Measurements from ENCODE around the gene S1PR2.
"Not testable (repeated sequence)": the region's sequence is repeated elsewhere in the genome, so short reads cannot be mapped to it uniquely, and the experiment has no call there.

The S1PR2 gene

GRCh38 chr19:10223488-10224213 is 7.5 kb downstream of the S1PR2 start:
- DNase-seq (ENCODE audit: low read depth): no peak

GRCh38 chr19:10222201-10222890 is 8.8 kb downstream of the S1PR2 start:
- DNase-seq (ENCODE audit: low read depth): no peak

GRCh38 chr19:10220695-10221094 is 10.4 kb downstream of the S1PR2 start:
- no peak for DNase-seq (ENCODE audit: low read depth)

GRCh38 chr19:10219678-10220077 is 11.5 kb downstream of the S1PR2 start:
- DNase-seq (ENCODE audit: low read depth): no peak

- DNase-seq (ENCODE audit: low read depth): no peak
Observed at GRCh38 chr19:10217085-10217484, 14.0 kb downstream of the S1PR2 start.

GRCh38 chr19:10214784-10215183 is 16.3 kb downstream of the S1PR2 start:
- DNase-seq (ENCODE audit: low read depth): no peak

- DNase-seq (ENCODE audit: low read depth): no peak
Observed at GRCh38 chr19:10211691-10212090, 19.4 kb downstream of the S1PR2 start.

GRCh38 chr19:10211061-10211460 is 20.1 kb downstream of the S1PR2 start:
- DNase-seq (ENCODE audit: low read depth): no peak

- no peak for DNase-seq (ENCODE audit: low read depth)
Observed at GRCh38 chr19:10209315-10209714, 21.8 kb downstream of the S1PR2 start.

- no peak for DNase-seq (ENCODE audit: low read depth)
Observed at GRCh38 chr19:10207026-10207425, 24.1 kb downstream of the S1PR2 start.

GRCh38 chr19:10206226-10206885 is 24.8 kb downstream of the S1PR2 start:
- no peak for DNase-seq (ENCODE audit: low read depth)

GRCh38 chr19:10205636-10206035 is 25.5 kb downstream of the S1PR2 start:
- DNase-seq (ENCODE audit: low read depth): no peak

GRCh38 chr19:10203686-10204085 is 27.4 kb downstream of the S1PR2 start:
- DNase-seq (ENCODE audit: low read depth): no peak

GRCh38 chr19:10201176-10201575 is 30.0 kb downstream of the S1PR2 start:
- no peak for DNase-seq (ENCODE audit: low read depth)

GRCh38 chr19:10200101-10200500 is 31.0 kb downstream of the S1PR2 start:
- not testable (repeated sequence) for DNase-seq (ENCODE audit: low read depth)

- DNase-seq (ENCODE audit: low read depth): not testable (repeated sequence)
Observed at GRCh38 chr19:10198889-10199644, 32.1 kb downstream of the S1PR2 start.

GRCh38 chr19:10195199-10195519 is 36.0 kb downstream of the S1PR2 start:
- no peak for DNase-seq (ENCODE audit: low read depth)

- DNase-seq (ENCODE audit: low read depth): peak; percentile 99
Observed at GRCh38 chr19:10194500-10195198, 36.5 kb downstream of the S1PR2 start, which contains the start of gene DNMT1. DNMT1 (minus strand) TSS chr19:10194953; CDS start chr19:10194899, 54 bp downstream.

- DNase-seq (ENCODE audit: low read depth): peak; percentile 12
Observed at GRCh38 chr19:10193790-10194499, 37.2 kb downstream of the S1PR2 start.

- no peak for DNase-seq (ENCODE audit: low read depth)
Observed at GRCh38 chr19:10192922-10193321, 38.2 kb downstream of the S1PR2 start.

- no peak for DNase-seq (ENCODE audit: low read depth)
Observed at GRCh38 chr19:10191347-10191746, 39.8 kb downstream of the S1PR2 start.

Measured in activated T-cell treated with anti-CD3 and anti-CD28 coated beads for 24 hours (primary cell).